Loucy (cell line): ENCODE results near the gene EXOC2.

Experiments used
- CTCF ChIP-seq: fragments of 200-600 bp; sonication (generic); conservative IDR thresholded peaks from 2 replicates; pipeline ENCODE4 v1.5.1; 2014; ENCODE audit warnings: mild to moderate bottlenecking, antibody characterized with exemption, low read length
- EZH2phosphoT487 ChIP-seq: fragments of 200-600 bp; IDR thresholded peaks from 2 replicates; pipeline ENCODE4 v1.6.1; 2018; ENCODE audit warnings: antibody characterized with exemption, mild to moderate bottlenecking, moderate library complexity, borderline replicate concordance

- TF ChIP-seq CTCF (no peak), EZH2phosphoT487 (no peak)
Observed at GRCh38 chr6:665403-666267, 27.3 kb downstream of the EXOC2 start.
